NCI-H1694 treated with DMSO at 0.1 percent for 48 hours (cell line): ENCODE measurements around the gene WDR47.

ENCODE experiments used
- DNase-seq: peaks from one replicate; lab custom pipeline; 2025; lab: John Stamatoyannopoulos, UW

The WDR47 gene

GRCh38 chr1:109041621-109042468, at the start of gene WDR47:
Gene WDR47, minus strand, starts transcription at chr1:109042102. Its CDS starts 18,590 bp downstream, at chr1:109023512.
- peak; percentile 89 for DNase-seq

- peak; percentile 17 for DNase-seq
These were observed 49.4 kb upstream of the WDR47 start for GRCh38 chr1:109091078-109091838.

GRCh38 chr1:109090196-109091077, 48.5 kb upstream of the WDR47 start, which contains the start of gene TMEM167B:
Gene TMEM167B, plus strand, starts transcription at chr1:109090764. Its CDS starts 109 bp downstream, at chr1:109090873.
- DNase-seq = peak; percentile 83

- peak; percentile 88 for DNase-seq
These were observed 47.5 kb upstream of the WDR47 start for GRCh38 chr1:109089242-109090015.

GRCh38 chr1:109084563-109085517, 42.9 kb upstream of the WDR47 start:
- DNase-seq = no peak

GRCh38 chr1:109083923-109084322, 42.0 kb upstream of the WDR47 start:
- DNase-seq = no peak

GRCh38 chr1:109083501-109083900, 41.6 kb upstream of the WDR47 start:
- DNase-seq = no peak

GRCh38 chr1:109080441-109081082, 38.7 kb upstream of the WDR47 start:
- no peak for DNase-seq

- no peak for DNase-seq
These were observed 37.3 kb upstream of the WDR47 start for GRCh38 chr1:109079240-109079622.

GRCh38 chr1:109078317-109078716, 36.4 kb upstream of the WDR47 start:
- DNase-seq = no peak

- peak; percentile 93 for DNase-seq
These were observed 33.9 kb upstream of the WDR47 start, which contains the start of gene TAF13 for GRCh38 chr1:109075531-109076490. Gene TAF13, minus strand, starts transcription at chr1:109076003. Its CDS starts 56 bp downstream, at chr1:109075947.

- no peak for DNase-seq
These were observed 27.4 kb upstream of the WDR47 start for GRCh38 chr1:109069294-109069693.

GRCh38 chr1:109067883-109068282, 26.0 kb upstream of the WDR47 start:
- DNase-seq = no peak

GRCh38 chr1:109065137-109065536, 23.2 kb upstream of the WDR47 start:
- DNase-seq = no peak

- no peak for DNase-seq
These were observed 19.3 kb upstream of the WDR47 start for GRCh38 chr1:109061183-109061582.

- no peak for DNase-seq
These were observed 18.8 kb upstream of the WDR47 start for GRCh38 chr1:109060707-109061106.

GRCh38 chr1:109059026-109059425, 17.1 kb upstream of the WDR47 start:
- DNase-seq = no peak

GRCh38 chr1:109056064-109056463, 14.2 kb upstream of the WDR47 start:
- no peak for DNase-seq
